Lung microvascular endothelial cell (primary cell): ENCODE data around the gene IL6. TPM values are rescaled to one million over a fixed set of nuclear protein-coding genes. Genes with fewer than 3 reads are reported as not detected.
"Not testable (repeated sequence)": the region's sequence is repeated elsewhere in the genome, so short reads cannot be mapped to it uniquely, and the experiment has no call there.

Source experiments
- DNase-seq, 2 donors: peaks; one replicate each; pipeline versions ENCODE4 v3.0.0 to v3.0.0-alpha.2; 2010; ENCODE audit warnings: low read depth in 2 of 2
- total RNA-seq: library from RNA; depleted of rRNA; stranded (reverse); fragments of >200 nt; gene quantifications from 2 replicates; pipeline ENCODE4 v1.2.1, GENCODE V29; 2014

Gene IL6
- total RNA-seq, 1 donor from 2014 or later = 0.60 TPM

DNA sequence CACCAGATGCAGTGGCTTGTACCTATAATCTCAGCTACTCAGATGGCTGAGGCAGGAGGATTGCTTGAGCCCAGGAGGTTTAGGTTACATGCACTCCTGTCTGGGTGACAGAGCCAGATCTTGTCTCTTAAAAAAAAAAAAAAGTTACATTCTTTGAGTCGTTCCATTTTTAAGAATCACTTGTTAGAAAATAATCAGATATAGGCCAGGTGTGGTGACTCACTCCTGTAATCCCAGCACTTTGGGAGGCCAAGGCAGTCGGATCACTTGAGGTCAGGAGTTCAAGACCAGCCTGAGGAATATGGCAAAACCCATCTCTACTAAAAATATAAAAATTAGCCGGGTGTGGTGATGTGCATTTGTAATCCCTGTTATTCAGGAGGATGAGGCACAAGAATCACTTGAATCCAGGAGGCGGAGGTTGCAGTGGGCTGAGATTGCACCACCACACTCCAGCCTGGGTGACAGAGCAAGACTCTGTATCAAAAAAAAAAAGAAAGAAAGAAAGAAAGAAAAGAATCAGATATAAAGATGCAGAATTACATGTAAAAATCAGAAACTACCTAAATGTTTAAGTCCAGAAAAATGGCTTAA lies 52.8 kb downstream of the IL6 start:
- not testable (repeated sequence) for DNase-seq

GRCh38 chr7:22781230-22781711 lies 54.3 kb downstream of the IL6 start:
- DNase-seq = peak in 1 of 2 donors; percentile 4

Other genes starting within 250 kb of the IL6 start
- gene STEAP1B, start 227.0 kb upstream of the IL6 start, total RNA-seq = 2.2 and 8.1 TPM in 2 replicates
- 123 and 173 TPM in 2 replicates for gene TOMM7, start 95.6 kb downstream of the IL6 start, total RNA-seq